Measurements from ENCODE around the gene GSTP1. TPM values are rescaled to one million over a fixed set of nuclear protein-coding genes. Genes with fewer than 3 reads are reported as not detected.

Gene GSTP1
- total RNA-seq, 1 experiment from 2014 or later, result 2,979 TPM

- peak; percentile 45 for DNase-seq
- Histone ChIP-seq H3K4me3 (ENCODE audit: insufficient read depth, low read depth, low read length) (no peak overlapping the region), H3K36me3 (replicated peaks; ENCODE audit: control insufficient read depth, insufficient read depth, low read length) (no peaks in the 10 kb centered on the region), H3K27me3 (ENCODE audit: control insufficient read depth, insufficient read depth, low read length) (no peaks in the 10 kb centered on the region)
Observed at GRCh38 chr11:67632175-67632981, 48.8 kb downstream of the GSTP1 start.

- Histone ChIP-seq H3K4me3 (ENCODE audit: insufficient read depth, low read depth, low read length) (no peak overlapping the region), H3K36me3 (replicated peaks; ENCODE audit: control insufficient read depth, insufficient read depth, low read length) (no peaks in the 10 kb centered on the region), H3K27me3 (ENCODE audit: control insufficient read depth, insufficient read depth, low read length) (no peaks in the 10 kb centered on the region)
- DNase-seq, result peak; percentile 44
Observed at GRCh38 chr11:67632982-67633755, 49.6 kb downstream of the GSTP1 start.

- Histone ChIP-seq H3K4me3 (ENCODE audit: insufficient read depth, low read depth, low read length) (no peak overlapping the region), H3K36me3 (replicated peaks; ENCODE audit: control insufficient read depth, insufficient read depth, low read length) (no peaks in the 10 kb centered on the region), H3K27me3 (ENCODE audit: control insufficient read depth, insufficient read depth, low read length) (no peaks in the 10 kb centered on the region)
- DNase-seq, result peak; percentile 53
Observed at GRCh38 chr11:67633758-67634365, 50.2 kb downstream of the GSTP1 start.

GRCh38 chr11:67634366-67635230, 51.0 kb downstream of the GSTP1 start:
- DNase-seq, result peak; percentile 52
- Histone ChIP-seq H3K4me3 (ENCODE audit: insufficient read depth, low read depth, low read length) (no peak overlapping the region), H3K36me3 (replicated peaks; ENCODE audit: control insufficient read depth, insufficient read depth, low read length) (no peaks in the 10 kb centered on the region), H3K27me3 (ENCODE audit: control insufficient read depth, insufficient read depth, low read length) (peaks cover 3% of the 10 kb centered on the region)

- peaks cover 6% of the 10 kb centered on the region for H3K27me3 ChIP-seq (ENCODE audit: control insufficient read depth, insufficient read depth, low read length)
- H3K4me3 ChIP-seq (ENCODE audit: insufficient read depth, low read depth, low read length), result no peak overlapping the region
- no peaks in the 10 kb centered on the region for H3K36me3 ChIP-seq (replicated peaks; ENCODE audit: control insufficient read depth, insufficient read depth, low read length)
- DNase-seq, result no peak
Observed at GRCh38 chr11:67635231-67635521, 51.6 kb downstream of the GSTP1 start.

Other genes with a start within 250 kb of the GSTP1 start
- gene POLD4, start 230.3 kb upstream of the GSTP1 start, total RNA-seq (2014; rRNA removed; shearing (Covaris generic)), result 49.8 and 53.9 TPM in 2 replicates
- 3.7 and 4.4 TPM in 2 replicates for gene CLCF1, start 210.2 kb upstream of the GSTP1 start, total RNA-seq (2014; rRNA removed; shearing (Covaris generic))
- 20.2 and 27.0 TPM in 2 replicates for gene RAD9A, start 191.8 kb upstream of the GSTP1 start, total RNA-seq (2014; rRNA removed; shearing (Covaris generic))
- gene PPP1CA, start 182.0 kb upstream of the GSTP1 start, total RNA-seq (2014; rRNA removed; shearing (Covaris generic)), result 246 and 314 TPM in 2 replicates
- 0.44 and 0.52 TPM in 2 replicates for gene TBC1D10C, start 179.7 kb upstream of the GSTP1 start, total RNA-seq (2014; rRNA removed; shearing (Covaris generic))
- 0.07 and 0.17 TPM in 2 replicates for gene CARNS1, start 168.1 kb upstream of the GSTP1 start, total RNA-seq (2014; rRNA removed; shearing (Covaris generic))
- 88.9 and 90.2 TPM in 2 replicates for gene RPS6KB2, start 155.3 kb upstream of the GSTP1 start, total RNA-seq (2014; rRNA removed; shearing (Covaris generic))
- gene PTPRCAP, start 146.1 kb upstream of the GSTP1 start, total RNA-seq (2014; rRNA removed; shearing (Covaris generic)), result 0.74 and 2.6 TPM in 2 replicates
- 116 and 134 TPM in 2 replicates for gene CORO1B, start 140.3 kb upstream of the GSTP1 start, total RNA-seq (2014; rRNA removed; shearing (Covaris generic))
- not detected in 2 replicates for gene GPR152, start 131.1 kb upstream of the GSTP1 start, total RNA-seq (2014; rRNA removed; shearing (Covaris generic))
- gene CABP4, start 128.5 kb upstream of the GSTP1 start, total RNA-seq (2014; rRNA removed; shearing (Covaris generic)), result not detected in 2 replicates
- 34.9 and 51.7 TPM in 2 replicates for gene TMEM134, start 114.6 kb upstream of the GSTP1 start, total RNA-seq (2014; rRNA removed; shearing (Covaris generic))
- 40.8 and 51.2 TPM in 2 replicates for gene AIP, start 100.8 kb upstream of the GSTP1 start, total RNA-seq (2014; rRNA removed; shearing (Covaris generic))
- gene PITPNM1, start 78.4 kb upstream of the GSTP1 start, total RNA-seq (2014; rRNA removed; shearing (Covaris generic)), result 36.9 and 37.5 TPM in 2 replicates
- 28.6 and 38.1 TPM in 2 replicates for gene CDK2AP2, start 75.7 kb upstream of the GSTP1 start, total RNA-seq (2014; rRNA removed; shearing (Covaris generic))
- gene CABP2, start 60.4 kb upstream of the GSTP1 start, total RNA-seq (2014; rRNA removed; shearing (Covaris generic)), result not detected in 2 replicates
- gene NDUFV1, start 23.1 kb downstream of the GSTP1 start, total RNA-seq (2014; rRNA removed; shearing (Covaris generic)), result 302 and 350 TPM in 2 replicates
- 8.1 and 8.7 TPM in 2 replicates for gene NUDT8, start 46.1 kb downstream of the GSTP1 start, total RNA-seq (2014; rRNA removed; shearing (Covaris generic))
- gene TBX10, start 56.0 kb downstream of the GSTP1 start, total RNA-seq (2014; rRNA removed; shearing (Covaris generic)), result 0.07 TPM in 1 of 2 replicates, not detected in the other
- not detected in 2 replicates for gene ACY3, start 66.9 kb downstream of the GSTP1 start, total RNA-seq (2014; rRNA removed; shearing (Covaris generic))
- not detected in 2 replicates for gene ALDH3B2, start 90.8 kb downstream of the GSTP1 start, total RNA-seq (2014; rRNA removed; shearing (Covaris generic))

All from H7 (cell line).